Spleen (tissue), 7 donors: ENCODE data around the gene MLXIP.

ENCODE experiments used
- POLR2A ChIP-seq, 3 donors: fragments of 450-650 bp; IDR thresholded peaks; one replicate each; pipeline ENCODE4 v1.5.1; 2017; ENCODE audit warnings: antibody characterized with exemption in 3 of 3, mild to moderate bottlenecking in 1 of 3
- POLR2AphosphoS5 ChIP-seq, 3 donors: sonication (generic); formaldehyde crosslinking; IDR thresholded peaks; one replicate each; pipeline ENCODE4 v1.5.1; 2017; ENCODE audit warnings: antibody characterized with exemption in 3 of 3
- TF ChIP-seq, protein P1 (sequence below), 11 experiments: fragments of 200-600 bp in 7 of 11; fragments of 450-650 bp in 4 of 11; sonication (generic) in 4 of 11; IDR thresholded peaks in 8 of 11; conservative IDR thresholded peaks in 3 of 11; 1 replicate in 7 of 11; 2 replicates in 4 of 11; pipeline versions ENCODE4 v1.4.0 to v1.8.0; 2016 to 2021; ENCODE audit warnings: antibody characterized with exemption in 11 of 11, inconsistent platforms in 4 of 11, mild to moderate bottlenecking in 1 of 11
- donor health status: DM: no; HTN: no; CAD: no; lungs with moderate emphysema.
- donor health status: DM: no; HTN: no; CAD: no.
- donor health status: DM: no; HTN: no; CAD: no.

DNA sequence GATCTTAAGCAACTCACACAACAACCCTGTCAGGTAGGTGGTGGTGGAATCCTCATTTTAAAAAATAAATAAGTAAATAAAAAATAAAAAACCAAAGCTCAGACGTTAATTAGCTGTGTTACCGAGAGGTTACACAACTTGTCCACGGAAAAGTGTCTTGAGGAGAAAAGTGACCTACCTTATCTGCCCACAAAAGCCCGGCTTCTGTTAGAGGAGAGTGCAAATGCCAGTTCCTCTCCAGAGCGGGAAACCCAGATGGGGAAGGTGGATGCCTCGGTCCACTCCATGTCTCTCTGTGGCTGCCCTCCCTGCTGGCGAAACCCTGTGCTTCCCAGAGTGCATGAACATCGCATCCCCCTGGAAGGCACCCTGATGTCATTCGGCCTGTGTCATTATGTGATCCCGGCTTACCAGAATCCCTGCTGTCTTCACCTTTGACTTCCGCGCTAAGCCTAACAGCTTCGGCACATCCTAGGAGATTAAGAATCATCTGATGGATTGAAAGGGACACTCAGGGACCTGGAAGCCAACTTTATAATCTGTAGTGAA is 6.4 kb downstream of the MLXIP start:
- TF ChIP-seq, protein P1, sequence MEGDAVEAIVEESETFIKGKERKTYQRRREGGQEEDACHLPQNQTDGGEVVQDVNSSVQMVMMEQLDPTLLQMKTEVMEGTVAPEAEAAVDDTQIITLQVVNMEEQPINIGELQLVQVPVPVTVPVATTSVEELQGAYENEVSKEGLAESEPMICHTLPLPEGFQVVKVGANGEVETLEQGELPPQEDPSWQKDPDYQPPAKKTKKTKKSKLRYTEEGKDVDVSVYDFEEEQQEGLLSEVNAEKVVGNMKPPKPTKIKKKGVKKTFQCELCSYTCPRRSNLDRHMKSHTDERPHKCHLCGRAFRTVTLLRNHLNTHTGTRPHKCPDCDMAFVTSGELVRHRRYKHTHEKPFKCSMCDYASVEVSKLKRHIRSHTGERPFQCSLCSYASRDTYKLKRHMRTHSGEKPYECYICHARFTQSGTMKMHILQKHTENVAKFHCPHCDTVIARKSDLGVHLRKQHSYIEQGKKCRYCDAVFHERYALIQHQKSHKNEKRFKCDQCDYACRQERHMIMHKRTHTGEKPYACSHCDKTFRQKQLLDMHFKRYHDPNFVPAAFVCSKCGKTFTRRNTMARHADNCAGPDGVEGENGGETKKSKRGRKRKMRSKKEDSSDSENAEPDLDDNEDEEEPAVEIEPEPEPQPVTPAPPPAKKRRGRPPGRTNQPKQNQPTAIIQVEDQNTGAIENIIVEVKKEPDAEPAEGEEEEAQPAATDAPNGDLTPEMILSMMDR (IDR thresholded peaks at IDR 0.05 in 8 of 11, conservative IDR thresholded peaks at IDR 0.05 in 3 of 11) = no peak
- TF ChIP-seq POLR2AphosphoS5 (IDR thresholded peaks at IDR 0.05) (no peak), POLR2A (IDR thresholded peaks at IDR 0.05) (no peak)
